HG02943 (cell line): ENCODE measurements around the gene USP15.
"Not testable (repeated sequence)": the region's sequence is repeated elsewhere in the genome, so short reads cannot be mapped to it uniquely, and the experiment has no call there.

Source experiments
- ATAC-seq: cut with Tn5 transposase; IDR thresholded peaks from one replicate; pipeline ENCODE4 v1.9.1; 2021; ENCODE audit warnings: mild to moderate bottlenecking, low read depth, moderate library complexity; ENCODE audit not compliant: unreplicated experiment

USP15 gene

GRCh38 chr12:62364697-62365096, 104.5 kb downstream of the USP15 start:
- ATAC-seq = not testable (repeated sequence)

GRCh38 chr12:62365846-62366245, 105.6 kb downstream of the USP15 start:
- ATAC-seq = not testable (repeated sequence)

- not testable (repeated sequence) for ATAC-seq
Measured at GRCh38 chr12:62368430-62369223, 108.4 kb downstream of the USP15 start.

GRCh38 chr12:62370189-62370588, 110.0 kb downstream of the USP15 start:
- ATAC-seq = no peak

GRCh38 chr12:62371661-62372060, 111.5 kb downstream of the USP15 start:
- no peak for ATAC-seq

GRCh38 chr12:62372134-62372533, 111.9 kb downstream of the USP15 start:
- ATAC-seq = no peak

GRCh38 chr12:62372825-62373224, 112.6 kb downstream of the USP15 start:
- ATAC-seq = no peak

- ATAC-seq = no peak
Measured at GRCh38 chr12:62375603-62376002, 115.4 kb downstream of the USP15 start.

- no peak for ATAC-seq
Measured at GRCh38 chr12:62379026-62379722, 119.0 kb downstream of the USP15 start.

- no peak for ATAC-seq
Measured at GRCh38 chr12:62379723-62380045, 119.5 kb downstream of the USP15 start.

- ATAC-seq = no peak
Measured at GRCh38 chr12:62382526-62382925, 122.3 kb downstream of the USP15 start.

- ATAC-seq = no peak
Measured at GRCh38 chr12:62396750-62397149, 136.5 kb downstream of the USP15 start.

- no peak for ATAC-seq
Measured at GRCh38 chr12:62400135-62400534, 139.9 kb downstream of the USP15 start.

GRCh38 chr12:62401631-62402030, 141.4 kb downstream of the USP15 start:
- no peak for ATAC-seq

GRCh38 chr12:62403031-62403430, 142.8 kb downstream of the USP15 start:
- ATAC-seq = no peak

GRCh38 chr12:62407587-62407986, 147.4 kb downstream of the USP15 start:
- ATAC-seq = no peak

GRCh38 chr12:62409068-62409467, 148.9 kb downstream of the USP15 start:
- no peak for ATAC-seq

- ATAC-seq = no peak
Measured at GRCh38 chr12:62414180-62414579, 154.0 kb downstream of the USP15 start.

- ATAC-seq = no peak
Measured at GRCh38 chr12:62426089-62426488, 165.9 kb downstream of the USP15 start.

GRCh38 chr12:62429457-62429856, 169.3 kb downstream of the USP15 start:
- no peak for ATAC-seq

- no peak for ATAC-seq
Measured at GRCh38 chr12:62434494-62435302, 174.5 kb downstream of the USP15 start.
